Skeletal muscle satellite cell (primary cell): ENCODE measurements around the gene FRYL.
A peak's percentile ranks its signal among the peaks of the same experiment; 100 is the strongest.

Experiments used
- H3K27me3 ChIP-seq: 2 replicates; pipeline ENCODE4 v1.7.0; 2013; ENCODE audit warnings: low read length; ENCODE audit not compliant: control insufficient read depth, insufficient read depth
- H3K36me3 ChIP-seq: 2 replicates; pipeline ENCODE4 v1.7.0; 2013; ENCODE audit warnings: mild to moderate bottlenecking, control low read depth, low read length; ENCODE audit not compliant: insufficient read depth
- H3K4me1 ChIP-seq: 2 replicates; pipeline ENCODE4 v1.7.0; 2013; ENCODE audit warnings: low read length; ENCODE audit not compliant: control insufficient read depth, insufficient read depth
- H3K4me2 ChIP-seq: 2 replicates; pipeline ENCODE4 v1.7.0; 2013; ENCODE audit warnings: mild to moderate bottlenecking, low read length
- H3K4me3 ChIP-seq: 2 replicates; pipeline ENCODE4 v1.7.0; 2013; ENCODE audit warnings: low read length
- H3K9ac ChIP-seq: 2 replicates; pipeline ENCODE4 v1.7.0; 2013; ENCODE audit warnings: mild to moderate bottlenecking, low read depth, low read length, moderate library complexity
- H3K9me3 ChIP-seq: replicated peaks from 2 replicates; pipeline ENCODE4 v1.7.0; 2013; ENCODE audit warnings: mild to moderate bottlenecking, control low read depth, low read length

Gene FRYL

GRCh38 chr4:48623182-48623780 is 156.8 kb downstream of the FRYL start:
- H3K9me3 ChIP-seq: no peaks in the 10 kb centered on the region
- no peak overlapping the region for H3K9ac ChIP-seq
- no peak overlapping the region for H3K4me2 ChIP-seq
- no peaks in the 10 kb centered on the region for H3K27me3 ChIP-seq
- H3K4me1 ChIP-seq: no peaks in the 10 kb centered on the region
- H3K36me3 ChIP-seq: peaks cover 18% of the 10 kb centered on the region
- no peak overlapping the region for H3K4me3 ChIP-seq

- Histone ChIP-seq H3K9me3 (no peaks in the 10 kb centered on the region), H3K36me3 (peaks cover 23% of the 10 kb centered on the region), H3K27me3 (no peaks in the 10 kb centered on the region), H3K4me1 (no peaks in the 10 kb centered on the region), H3K4me2 (no peak overlapping the region), H3K4me3 (no peak overlapping the region), H3K9ac (no peak overlapping the region)
These were observed 159.2 kb downstream of the FRYL start for GRCh38 chr4:48620831-48621230.

GRCh38 chr4:48620093-48620492 is 160.0 kb downstream of the FRYL start:
- Histone ChIP-seq H3K4me3 (no peak overlapping the region), H3K9me3 (no peaks in the 10 kb centered on the region), H3K9ac (no peak overlapping the region), H3K27me3 (no peaks in the 10 kb centered on the region), H3K36me3 (peaks cover 23% of the 10 kb centered on the region), H3K4me2 (no peak overlapping the region), H3K4me1 (no peaks in the 10 kb centered on the region)

GRCh38 chr4:48604527-48604926 is 175.6 kb downstream of the FRYL start:
- Histone ChIP-seq H3K9ac (no peak overlapping the region), H3K36me3 (peaks cover 2% of the 10 kb centered on the region), H3K9me3 (no peaks in the 10 kb centered on the region), H3K27me3 (no peaks in the 10 kb centered on the region), H3K4me1 (peaks cover 17% of the 10 kb centered on the region), H3K4me3 (no peak overlapping the region), H3K4me2 (no peak overlapping the region)

- H3K4me2 ChIP-seq: no peak overlapping the region
- H3K9me3 ChIP-seq: no peaks in the 10 kb centered on the region
- H3K4me3 ChIP-seq: no peak overlapping the region
- H3K4me1 ChIP-seq: peaks cover 17% of the 10 kb centered on the region
- H3K27me3 ChIP-seq: no peaks in the 10 kb centered on the region
- no peak overlapping the region for H3K9ac ChIP-seq
- peaks cover 3% of the 10 kb centered on the region for H3K36me3 ChIP-seq
These were observed 176.0 kb downstream of the FRYL start for GRCh38 chr4:48604041-48604440.

GRCh38 chr4:48603366-48604003 is 176.6 kb downstream of the FRYL start:
- Histone ChIP-seq H3K36me3 (peaks cover 3% of the 10 kb centered on the region), H3K4me3 (no peak overlapping the region), H3K9me3 (no peaks in the 10 kb centered on the region), H3K4me2 (no peak overlapping the region), H3K4me1 (peaks cover 17% of the 10 kb centered on the region), H3K9ac (no peak overlapping the region), H3K27me3 (no peaks in the 10 kb centered on the region)

- Histone ChIP-seq H3K4me1 (peaks cover 17% of the 10 kb centered on the region), H3K4me3 (peak overlapping the region; percentile 40), H3K27me3 (no peaks in the 10 kb centered on the region), H3K36me3 (peaks cover 3% of the 10 kb centered on the region), H3K4me2 (peak overlapping the region; percentile 68), H3K9me3 (no peaks in the 10 kb centered on the region), H3K9ac (peak overlapping the region; percentile 13)
These were observed 177.3 kb downstream of the FRYL start for GRCh38 chr4:48602763-48603162.

- Histone ChIP-seq H3K27me3 (no peaks in the 10 kb centered on the region), H3K4me3 (peak overlapping the region; percentile 40), H3K9ac (peak overlapping the region; percentile 13), H3K4me2 (peak overlapping the region; percentile 68), H3K9me3 (no peaks in the 10 kb centered on the region), H3K4me1 (peaks cover 17% of the 10 kb centered on the region), H3K36me3 (peaks cover 3% of the 10 kb centered on the region)
These were observed 177.9 kb downstream of the FRYL start for GRCh38 chr4:48602222-48602621.

GRCh38 chr4:48596336-48596735 is 183.7 kb downstream of the FRYL start:
- H3K4me3 ChIP-seq: no peak overlapping the region
- peaks cover 19% of the 10 kb centered on the region for H3K36me3 ChIP-seq
- no peak overlapping the region for H3K4me2 ChIP-seq
- H3K9ac ChIP-seq: no peak overlapping the region
- H3K27me3 ChIP-seq: no peaks in the 10 kb centered on the region
- H3K9me3 ChIP-seq: no peaks in the 10 kb centered on the region
- no peaks in the 10 kb centered on the region for H3K4me1 ChIP-seq

- H3K4me1 ChIP-seq: no peaks in the 10 kb centered on the region
- peaks cover 26% of the 10 kb centered on the region for H3K36me3 ChIP-seq
- no peaks in the 10 kb centered on the region for H3K9me3 ChIP-seq
- no peaks in the 10 kb centered on the region for H3K27me3 ChIP-seq
- no peak overlapping the region for H3K9ac ChIP-seq
- H3K4me2 ChIP-seq: no peak overlapping the region
- H3K4me3 ChIP-seq: no peak overlapping the region
These were observed 185.9 kb downstream of the FRYL start for GRCh38 chr4:48594180-48594579.

GRCh38 chr4:48591372-48591771 is 188.7 kb downstream of the FRYL start:
- Histone ChIP-seq H3K4me1 (no peaks in the 10 kb centered on the region), H3K36me3 (peaks cover 31% of the 10 kb centered on the region), H3K27me3 (no peaks in the 10 kb centered on the region), H3K4me2 (no peak overlapping the region), H3K9ac (no peak overlapping the region), H3K9me3 (no peaks in the 10 kb centered on the region), H3K4me3 (no peak overlapping the region)

- no peak overlapping the region for H3K4me2 ChIP-seq
- peaks cover 35% of the 10 kb centered on the region for H3K36me3 ChIP-seq
- no peaks in the 10 kb centered on the region for H3K9me3 ChIP-seq
These were observed 189.2 kb downstream of the FRYL start for GRCh38 chr4:48590884-48591283.

More at GRCh38 chr4:48590884-48591283, 189.2 kb downstream of the FRYL start:
- no peaks in the 10 kb centered on the region for H3K4me1 ChIP-seq
- no peak overlapping the region for H3K4me3 ChIP-seq
- H3K27me3 ChIP-seq: no peaks in the 10 kb centered on the region
- no peak overlapping the region for H3K9ac ChIP-seq
